GM19238 (cell line): ENCODE data around the gene GLYATL1B.
"Not testable (repeated sequence)": the region's sequence is repeated elsewhere in the genome, so short reads cannot be mapped to it uniquely, and the experiment has no call there.

Experiments
- DNase-seq: peaks from one replicate; pipeline ENCODE4 v3.0.0; 2011; ENCODE audit warnings: low spot score; ENCODE audit not compliant: insufficient read length

The GLYATL1B gene

GRCh38 chr11:59095972-59096575 is 10.0 kb downstream of the GLYATL1B start:
- DNase-seq: not testable (repeated sequence)

DNA sequence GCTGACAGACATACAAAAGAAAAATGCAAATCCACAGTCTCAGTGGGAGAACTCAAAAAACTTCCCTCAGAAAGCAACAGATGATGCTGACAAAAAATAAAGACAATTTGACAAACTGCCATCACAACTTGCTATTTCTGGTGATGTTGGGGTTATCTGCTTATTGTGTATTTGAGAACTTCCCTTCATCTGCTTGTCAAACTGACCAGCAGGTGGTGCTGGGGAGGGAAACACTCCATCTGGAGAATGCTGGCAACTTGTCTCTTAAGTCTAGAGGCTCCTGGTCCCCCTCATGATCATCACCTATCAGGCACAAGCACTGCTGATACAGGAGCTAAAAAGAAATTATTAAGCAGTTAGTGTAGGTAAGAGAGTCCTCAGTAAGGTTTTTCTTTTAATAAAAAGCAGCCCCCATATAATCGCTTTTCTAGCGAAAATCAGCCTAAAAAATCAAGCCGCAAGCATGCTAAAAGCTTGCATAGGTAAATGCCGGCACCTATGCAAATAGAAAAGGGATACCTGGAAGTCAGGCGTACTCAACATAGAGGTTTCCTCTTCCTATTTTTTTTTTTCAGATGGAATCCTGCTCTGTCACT is 11.1 kb downstream of the GLYATL1B start:
- DNase-seq: no peak

DNA sequence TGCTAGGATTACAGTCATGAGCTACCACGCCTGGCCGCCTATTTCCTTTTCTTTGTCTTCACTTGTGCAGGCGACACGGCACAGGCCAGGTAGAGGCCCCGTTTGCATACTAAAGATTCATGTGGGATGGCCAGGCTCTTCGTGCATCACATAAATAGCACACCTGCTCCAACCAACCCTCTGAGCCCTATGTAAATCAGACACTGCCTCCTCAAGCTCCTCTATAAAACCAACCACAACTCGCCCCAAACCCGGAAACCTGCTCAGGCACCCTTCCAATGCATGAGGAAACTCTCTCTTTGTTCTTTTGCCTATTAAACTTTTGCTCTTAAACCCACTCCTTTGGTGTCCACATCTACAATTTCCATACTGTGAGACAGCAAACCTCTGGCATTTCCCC is 11.8 kb downstream of the GLYATL1B start:
- DNase-seq: not testable (repeated sequence)

GRCh38 chr11:59102259-59102765 is 16.2 kb downstream of the GLYATL1B start:
- DNase-seq: peak; percentile 46

- DNase-seq: peak; percentile 58
Observed at GRCh38 chr11:59106363-59107336, 20.5 kb downstream of the GLYATL1B start, which contains the start of gene FAM111B. TSS of gene FAM111B (plus strand) at chr11:59107237. CDS start at chr11:59109626, 2,389 bp downstream.

- not testable (repeated sequence) for DNase-seq
Observed at GRCh38 chr11:59107721-59108120, 21.6 kb downstream of the GLYATL1B start.

DNA sequence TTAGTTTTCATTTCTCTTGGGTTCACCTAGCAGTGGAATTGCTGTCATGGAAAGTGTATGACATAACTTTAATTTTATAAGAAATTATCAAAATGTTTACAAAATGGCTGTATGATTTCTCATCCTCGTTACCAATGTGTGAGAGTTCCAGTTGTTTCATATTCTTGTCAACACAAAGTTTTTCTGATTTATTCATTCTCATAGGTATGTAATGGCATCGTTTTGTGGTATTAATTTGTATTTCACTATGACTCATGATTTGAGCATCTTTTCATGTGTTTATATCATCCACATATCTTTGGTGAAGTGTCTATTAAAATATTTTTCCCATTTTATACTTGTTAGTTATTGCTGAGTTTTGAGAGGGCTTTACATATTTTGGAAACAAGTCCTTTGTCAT is 26.4 kb downstream of the GLYATL1B start:
- no peak for DNase-seq

- no peak for DNase-seq
Observed at GRCh38 chr11:59114344-59114743, 28.2 kb downstream of the GLYATL1B start.

- no peak for DNase-seq
Observed at GRCh38 chr11:59115553-59115952, 29.4 kb downstream of the GLYATL1B start.

- DNase-seq: no peak
Observed at GRCh38 chr11:59117774-59118173, 31.7 kb downstream of the GLYATL1B start.

DNA sequence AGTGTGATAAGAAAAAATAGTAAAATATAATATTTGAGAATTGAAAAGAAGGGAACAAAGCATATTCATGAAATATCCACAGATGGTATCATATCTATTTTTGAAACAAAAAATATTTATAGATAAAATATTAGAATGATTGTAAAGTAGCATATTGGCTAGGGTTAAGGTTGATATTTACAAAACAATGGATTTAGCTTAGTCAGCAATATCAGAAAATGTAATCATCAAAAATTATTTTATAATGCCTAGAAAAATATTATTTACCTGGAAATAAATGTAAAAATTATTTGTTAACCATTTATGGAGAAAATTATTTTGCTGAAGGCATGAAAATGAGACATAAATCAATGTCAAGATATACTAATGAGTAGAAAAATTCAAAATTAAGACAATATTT is 33.7 kb downstream of the GLYATL1B start:
- DNase-seq: no peak

- peak; percentile 64 for DNase-seq
Observed at GRCh38 chr11:59135648-59136461, 49.7 kb downstream of the GLYATL1B start.

DNA sequence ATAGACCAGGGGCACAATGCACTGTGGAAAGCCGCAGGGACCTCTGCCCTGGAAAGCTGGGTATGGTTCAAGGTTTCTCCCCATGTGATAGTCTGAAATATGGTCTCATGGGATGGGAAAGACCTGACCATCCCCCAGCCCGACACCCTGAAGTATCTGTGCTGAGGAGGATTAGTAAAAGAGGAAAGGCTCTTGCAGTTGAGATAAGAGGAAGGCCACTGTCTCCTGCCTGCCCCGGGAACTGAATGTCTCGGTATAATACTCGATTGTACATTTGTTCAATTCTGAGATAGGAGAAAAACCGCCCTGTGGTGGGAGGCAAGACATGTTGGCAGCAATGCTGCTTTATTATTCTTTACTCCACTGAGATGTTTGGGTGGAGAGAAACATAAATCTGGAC is 50.4 kb downstream of the GLYATL1B start:
- not testable (repeated sequence) for DNase-seq

DNA sequence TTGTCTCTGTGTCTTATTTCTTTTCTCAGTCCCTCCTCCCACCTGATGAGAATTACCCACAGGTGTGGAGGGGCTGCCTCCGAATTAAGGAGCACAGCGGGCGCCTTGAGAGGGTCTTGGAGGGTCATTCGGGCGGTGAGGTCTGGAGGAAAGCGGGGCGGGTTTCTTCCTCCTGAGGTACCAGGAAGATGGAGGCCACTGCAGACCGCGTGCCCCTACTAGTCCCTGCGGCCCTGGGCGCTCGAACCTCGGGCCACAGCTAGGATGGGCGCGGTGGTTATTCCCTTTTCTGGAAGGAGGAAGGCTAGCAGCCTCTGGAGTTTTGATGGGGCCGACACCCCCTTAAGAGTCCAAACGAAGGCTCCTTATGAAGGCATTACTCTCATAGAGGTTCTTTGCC is 51.1 kb downstream of the GLYATL1B start:
- no peak for DNase-seq

- no peak for DNase-seq
Observed at GRCh38 chr11:59138643-59139042, 52.5 kb downstream of the GLYATL1B start.

GRCh38 chr11:59141191-59141590 is 55.1 kb downstream of the GLYATL1B start:
- no peak for DNase-seq

DNA sequence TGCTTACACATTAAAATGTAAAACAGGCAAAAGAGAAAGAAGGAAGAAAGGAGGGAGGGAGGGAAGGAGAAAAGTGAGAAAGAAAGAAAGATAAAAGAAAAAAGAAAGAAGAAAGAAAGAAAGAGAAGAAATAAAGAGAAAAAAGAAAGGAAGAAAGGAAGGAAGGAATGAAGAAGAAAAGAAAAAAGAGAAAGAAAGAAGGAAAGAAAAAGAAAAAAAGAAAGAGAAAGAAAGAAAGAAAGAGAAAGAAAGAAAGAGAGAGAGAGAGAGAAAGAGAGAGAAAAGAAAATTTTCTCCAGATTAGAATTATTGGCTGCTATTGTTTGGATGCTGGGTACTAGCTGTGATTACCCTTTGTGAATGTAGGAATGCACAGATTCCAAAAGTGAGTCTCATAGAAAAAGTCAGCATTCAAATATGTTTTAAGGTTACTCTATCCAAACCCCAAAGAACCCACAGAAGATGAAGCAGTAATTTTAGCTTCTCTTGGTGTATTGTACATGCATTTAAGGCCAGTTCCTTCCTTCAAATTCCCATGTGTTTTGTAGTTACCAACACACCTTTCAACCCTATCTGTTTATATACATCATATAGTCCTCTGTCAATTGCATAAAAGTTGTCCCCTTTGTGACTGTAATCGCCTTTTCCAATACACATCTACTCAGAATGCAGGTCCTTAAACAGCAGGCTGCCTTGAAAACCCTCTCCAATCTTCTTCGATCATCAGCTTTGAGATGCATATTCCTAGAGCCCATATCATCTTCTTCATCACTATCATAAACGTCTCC is 55.8 kb downstream of the GLYATL1B start:
- no peak for DNase-seq

- DNase-seq: peak; percentile 70
Observed at GRCh38 chr11:59142530-59143507, 56.7 kb downstream of the GLYATL1B start, which contains the start of gene FAM111A. TSS of gene FAM111A (plus strand) at chr11:59142856. CDS start at chr11:59148873, 6,017 bp downstream.

GRCh38 chr11:59144096-59144495 is 58.0 kb downstream of the GLYATL1B start:
- DNase-seq: no peak
